Kidney epithelial cell (primary cell): ENCODE measurements around the gene EMP2. TPM values are rescaled to one million over a fixed set of nuclear protein-coding genes. Genes with fewer than 3 reads are reported as not detected.

Experiments
- DNase-seq: peaks from one replicate; pipeline ENCODE4 v3.0.0-alpha.2; 2010; ENCODE audit warnings: low read depth
- H3K27me3 ChIP-seq: 2 replicates; pipeline ENCODE4 v1.6.0; 2011; ENCODE audit warnings: low read length; ENCODE audit not compliant: control insufficient read depth, insufficient read depth
- H3K36me3 ChIP-seq: 2 replicates; pipeline ENCODE4 v1.5.1; 2011; ENCODE audit warnings: low read length; ENCODE audit not compliant: control insufficient read depth, insufficient read depth
- H3K4me3 ChIP-seq: 2 replicates; pipeline ENCODE4 v1.5.1; 2011; ENCODE audit warnings: low read depth, mild to moderate bottlenecking, control low read depth, low read length
- total RNA-seq: library from RNA; depleted of rRNA; stranded (reverse); fragments of >200 nt; gene quantifications from 2 replicates; pipeline ENCODE4 v1.2.3, GENCODE V29; 2015
- TF ChIP-seq, protein P1 (sequence below): IDR thresholded peaks from 2 replicates; pipeline ENCODE4 v1.5.1; 2011; ENCODE audit warnings: mild to moderate bottlenecking, moderate library complexity, low read length, control low read depth, inconsistent platforms; ENCODE audit not compliant: insufficient read depth, poor library complexity, severe bottlenecking

Gene EMP2
- total RNA-seq, 1 donor from 2014 or later, result 1.4 TPM

GRCh38 chr16:10557750-10558149, 22.6 kb downstream of the EMP2 start:
- Histone ChIP-seq H3K4me3 (no peak overlapping the region), H3K36me3 (no peaks in the 10 kb centered on the region), H3K27me3 (no peaks in the 10 kb centered on the region)
- TF ChIP-seq, protein P1, sequence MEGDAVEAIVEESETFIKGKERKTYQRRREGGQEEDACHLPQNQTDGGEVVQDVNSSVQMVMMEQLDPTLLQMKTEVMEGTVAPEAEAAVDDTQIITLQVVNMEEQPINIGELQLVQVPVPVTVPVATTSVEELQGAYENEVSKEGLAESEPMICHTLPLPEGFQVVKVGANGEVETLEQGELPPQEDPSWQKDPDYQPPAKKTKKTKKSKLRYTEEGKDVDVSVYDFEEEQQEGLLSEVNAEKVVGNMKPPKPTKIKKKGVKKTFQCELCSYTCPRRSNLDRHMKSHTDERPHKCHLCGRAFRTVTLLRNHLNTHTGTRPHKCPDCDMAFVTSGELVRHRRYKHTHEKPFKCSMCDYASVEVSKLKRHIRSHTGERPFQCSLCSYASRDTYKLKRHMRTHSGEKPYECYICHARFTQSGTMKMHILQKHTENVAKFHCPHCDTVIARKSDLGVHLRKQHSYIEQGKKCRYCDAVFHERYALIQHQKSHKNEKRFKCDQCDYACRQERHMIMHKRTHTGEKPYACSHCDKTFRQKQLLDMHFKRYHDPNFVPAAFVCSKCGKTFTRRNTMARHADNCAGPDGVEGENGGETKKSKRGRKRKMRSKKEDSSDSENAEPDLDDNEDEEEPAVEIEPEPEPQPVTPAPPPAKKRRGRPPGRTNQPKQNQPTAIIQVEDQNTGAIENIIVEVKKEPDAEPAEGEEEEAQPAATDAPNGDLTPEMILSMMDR, result no peak
- no peak for DNase-seq

GRCh38 chr16:10556236-10556635, 24.2 kb downstream of the EMP2 start:
- H3K36me3 ChIP-seq, result no peaks in the 10 kb centered on the region
- no peak for DNase-seq
- H3K4me3 ChIP-seq, result no peak overlapping the region
- TF ChIP-seq, protein P1, result no peak
- no peaks in the 10 kb centered on the region for H3K27me3 ChIP-seq

GRCh38 chr16:10554569-10554968, 25.8 kb downstream of the EMP2 start:
- no peaks in the 10 kb centered on the region for H3K36me3 ChIP-seq
- H3K4me3 ChIP-seq, result no peak overlapping the region
- TF ChIP-seq, protein P1, result no peak
- no peaks in the 10 kb centered on the region for H3K27me3 ChIP-seq
- no peak for DNase-seq

DNA sequence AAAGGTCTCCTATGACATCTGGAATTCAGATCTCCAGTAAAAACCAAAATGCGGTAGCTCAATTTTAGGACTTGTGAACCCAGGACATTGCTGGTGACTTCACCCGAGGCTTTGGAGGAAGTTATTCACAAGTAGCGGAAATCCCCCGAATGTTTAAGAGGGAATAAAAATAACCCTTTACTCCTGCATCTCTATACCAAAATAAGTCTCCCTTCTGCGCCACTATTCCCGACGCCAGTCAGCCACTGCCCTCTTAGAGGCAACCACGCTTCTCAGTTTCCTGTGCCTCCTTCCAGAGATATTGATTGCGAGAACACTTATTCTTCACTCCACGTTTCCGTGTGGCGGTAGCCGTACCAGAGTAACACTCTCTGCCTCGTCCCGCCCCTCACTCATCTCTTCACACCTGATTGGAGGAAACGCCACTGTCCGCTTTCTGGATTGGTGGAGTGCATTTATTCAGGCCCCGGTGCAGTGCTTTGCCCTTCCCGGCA, 27.4 kb downstream of the EMP2 start:
- Histone ChIP-seq H3K4me3 (no peak overlapping the region), H3K27me3 (no peaks in the 10 kb centered on the region), H3K36me3 (no peaks in the 10 kb centered on the region)
- no peak for DNase-seq
- TF ChIP-seq, protein P1, result no peak

DNA sequence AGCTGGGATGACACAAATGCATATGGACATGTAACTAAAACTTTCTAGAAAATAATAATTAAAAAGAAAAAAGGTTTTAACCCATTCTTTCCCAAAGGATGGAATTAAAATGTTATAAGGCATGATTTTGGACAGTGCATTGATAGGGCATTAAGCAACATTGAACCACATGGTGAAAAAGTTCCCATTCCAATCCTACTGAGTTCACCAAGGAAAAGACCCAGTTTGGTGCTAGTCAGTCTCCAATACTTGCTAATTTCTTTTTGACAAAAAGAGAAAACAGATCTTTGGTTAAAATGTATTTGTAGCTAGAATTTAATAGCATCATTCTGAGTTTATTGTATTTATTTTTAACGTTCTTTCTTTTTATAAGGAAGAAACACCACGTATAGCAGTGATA, 28.1 kb downstream of the EMP2 start:
- H3K4me3 ChIP-seq, result no peak overlapping the region
- TF ChIP-seq, protein P1, result no peak
- DNase-seq, result no peak
- H3K36me3 ChIP-seq, result no peaks in the 10 kb centered on the region
- H3K27me3 ChIP-seq, result no peaks in the 10 kb centered on the region

DNA sequence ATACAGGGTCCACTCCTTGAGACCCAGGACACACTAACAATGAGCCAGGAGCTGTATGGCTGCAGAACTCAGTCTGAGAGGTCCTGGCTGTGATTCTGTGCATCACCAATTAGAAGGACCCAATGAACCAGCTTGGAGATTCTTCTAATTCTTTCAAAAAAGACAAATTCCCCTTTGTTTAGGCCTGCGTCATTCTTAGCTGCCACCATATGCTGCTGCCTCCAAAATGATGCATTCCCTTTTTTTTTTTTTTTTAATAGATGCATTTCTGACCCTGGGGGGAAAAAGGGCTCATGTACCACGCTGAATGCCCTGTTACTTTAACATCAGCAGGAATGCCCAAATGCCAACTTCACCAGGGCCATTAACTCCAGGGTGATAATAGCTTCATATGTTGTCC, 28.5 kb downstream of the EMP2 start:
- TF ChIP-seq, protein P1, result no peak
- no peak overlapping the region for H3K4me3 ChIP-seq
- no peaks in the 10 kb centered on the region for H3K27me3 ChIP-seq
- no peak for DNase-seq
- no peaks in the 10 kb centered on the region for H3K36me3 ChIP-seq
